Hepatocyte (in vitro differentiated cells): ENCODE results near the gene ULK4. TPM values are rescaled to one million over a fixed set of nuclear protein-coding genes. Genes with fewer than 3 reads are reported as not detected.

ENCODE experiments used
- DNase-seq: peaks from one replicate; pipeline ENCODE4 v3.0.0-alpha.2; 2016; ENCODE audit warnings: low spot score
- H2AFZ ChIP-seq: fragments of 200-600 bp; sonication (generic); 2 replicates; pipeline ENCODE4 v1.6.0; 2016; ENCODE audit warnings: antibody characterized with exemption, mild to moderate bottlenecking
- H3K27ac ChIP-seq: fragments of 200-600 bp; sonication (generic); 2 replicates; pipeline ENCODE4 v1.5.1; 2016; ENCODE audit warnings: mild to moderate bottlenecking
- H3K27me3 ChIP-seq: fragments of 200-600 bp; sonication (generic); 2 replicates; pipeline ENCODE4 v1.6.1; 2016
- H3K36me3 ChIP-seq: fragments of 200-600 bp; sonication (generic); replicated peaks from 2 replicates; pipeline ENCODE4 v1.5.1; 2016; ENCODE audit warnings: low read depth; ENCODE audit not compliant: insufficient read depth
- H3K4me1 ChIP-seq: fragments of 200-600 bp; sonication (generic); 2 replicates; pipeline ENCODE4 v1.5.1; 2016; ENCODE audit warnings: mild to moderate bottlenecking, moderate library complexity; ENCODE audit not compliant: insufficient read depth
- H3K4me2 ChIP-seq: fragments of 200-600 bp; sonication (generic); 2 replicates; pipeline ENCODE4 v1.6.0; 2016
- H3K4me3 ChIP-seq: fragments of 200-600 bp; sonication (generic); 2 replicates; pipeline ENCODE4 v1.5.1; 2016; ENCODE audit warnings: mild to moderate bottlenecking
- H3K79me2 ChIP-seq: fragments of 200-600 bp; sonication (generic); 2 replicates; pipeline ENCODE4 v1.6.0; 2017; ENCODE audit warnings: mild to moderate bottlenecking
- H3K9me2 ChIP-seq: fragments of 200-600 bp; sonication (generic); replicated peaks from 2 replicates; pipeline ENCODE4 v1.6.0; 2017; ENCODE audit warnings: mild to moderate bottlenecking; ENCODE audit not compliant: insufficient read depth
- H3K9me3 ChIP-seq: fragments of 200-600 bp; sonication (generic); 2 replicates; pipeline ENCODE4 v1.5.1; 2016; ENCODE audit warnings: low read depth, mild to moderate bottlenecking
- H4K20me1 ChIP-seq: fragments of 200-600 bp; sonication (generic); 2 replicates; pipeline ENCODE4 v1.6.0; 2016; ENCODE audit warnings: mild to moderate bottlenecking; ENCODE audit not compliant: insufficient read depth, poor library complexity, severe bottlenecking
- CTCF ChIP-seq: fragments of 200-600 bp; sonication (generic); IDR thresholded peaks from 2 replicates; pipeline ENCODE4 v1.5.1; 2016; ENCODE audit warnings: antibody characterized with exemption, mild to moderate bottlenecking; ENCODE audit not compliant: poor library complexity
- EZH2 ChIP-seq: fragments of 200-600 bp; sonication (generic); IDR thresholded peaks from 2 replicates; pipeline ENCODE4 v1.6.1; 2016; ENCODE audit warnings: antibody characterized with exemption, mild to moderate bottlenecking, borderline replicate concordance
- EZH2phosphoT487 ChIP-seq: fragments of 200-600 bp; sonication (generic); IDR thresholded peaks from one replicate; pipeline ENCODE4 v1.6.1; 2018; ENCODE audit warnings: antibody characterized with exemption, mild to moderate bottlenecking, low read depth, moderate library complexity; ENCODE audit not compliant: unreplicated experiment, severe bottlenecking
- WGBS: methylation state at CpG from one replicate; pipeline ENCODE4 v1.1.6; 2016; ENCODE audit warnings: low lambda C conversion rate; ENCODE audit errors: missing lambda C conversion rate; 5-methylcytosine and 5-hydroxymethylcytosine counted together
- polyA plus RNA-seq: library from polyadenylated mRNA; unstranded; fragments of >200 nt; fragmentation: Nextera tagmentation; extraction: Ambion mirVana; gene quantifications from 2 replicates; pipeline ENCODE4 v1.2.1, GENCODE V29; 2016
- total RNA-seq: library from RNA; depleted of rRNA; stranded (reverse); fragments of >200 nt; gene quantifications from 2 replicates; pipeline ENCODE4 v1.2.3, GENCODE V29; 2014

Gene ULK4
- total and polyA plus RNA-seq, 2 experiments from 2014 or later: 3.8 to 9.1 TPM

- TF ChIP-seq EZH2phosphoT487 (no peak), EZH2 (no peak), CTCF (no peak)
- H4K20me1 ChIP-seq: no peaks in the 10 kb centered on the region
- no peak overlapping the region for H3K4me2 ChIP-seq
- H3K79me2 ChIP-seq: no peaks in the 10 kb centered on the region
- no peaks in the 10 kb centered on the region for H3K9me3 ChIP-seq
- no peaks in the 10 kb centered on the region for H3K36me3 ChIP-seq
- 91% methylated on average over 1 of the region's 3 CpGs for WGBS
- no peak overlapping the region for H2AFZ ChIP-seq
- no peak overlapping the region for H3K27ac ChIP-seq
- H3K4me1 ChIP-seq: no peaks in the 10 kb centered on the region
- H3K27me3 ChIP-seq: no peaks in the 10 kb centered on the region
- DNase-seq: no peak
- no peak overlapping the region for H3K4me3 ChIP-seq
- no peaks in the 10 kb centered on the region for H3K9me2 ChIP-seq
Measured at GRCh38 chr3:41249318-41249717, 712.6 kb downstream of the ULK4 start.

GRCh38 chr3:41248525-41248924, 713.4 kb downstream of the ULK4 start:
- no peak for DNase-seq
- no peak overlapping the region for H2AFZ ChIP-seq
- H3K4me3 ChIP-seq: no peak overlapping the region
- H3K4me1 ChIP-seq: no peaks in the 10 kb centered on the region
- no peaks in the 10 kb centered on the region for H3K27me3 ChIP-seq
- no peaks in the 10 kb centered on the region for H3K9me2 ChIP-seq
- 83% methylated on average over 3 of the region's 3 CpGs for WGBS
- H4K20me1 ChIP-seq: no peaks in the 10 kb centered on the region
- no peak for TF ChIP-seq CTCF
- TF ChIP-seq EZH2phosphoT487: no peak
- no peak for TF ChIP-seq EZH2
- H3K79me2 ChIP-seq: no peaks in the 10 kb centered on the region
- H3K27ac ChIP-seq: no peak overlapping the region
- no peaks in the 10 kb centered on the region for H3K36me3 ChIP-seq
- H3K9me3 ChIP-seq: no peaks in the 10 kb centered on the region
- H3K4me2 ChIP-seq: no peak overlapping the region

- Histone ChIP-seq H3K4me1 (no peaks in the 10 kb centered on the region), H3K36me3 (no peaks in the 10 kb centered on the region), H3K4me3 (no peak overlapping the region), H3K27ac (no peak overlapping the region), H3K9me3 (no peaks in the 10 kb centered on the region), H3K79me2 (no peaks in the 10 kb centered on the region), H2AFZ (no peak overlapping the region), H3K27me3 (no peaks in the 10 kb centered on the region), H4K20me1 (no peaks in the 10 kb centered on the region), H3K9me2 (no peaks in the 10 kb centered on the region), H3K4me2 (no peak overlapping the region)
- DNase-seq: no peak
- TF ChIP-seq EZH2: no peak
- TF ChIP-seq CTCF: no peak
- TF ChIP-seq EZH2phosphoT487: no peak
- WGBS: 78% methylated on average over 12 of the region's 12 CpGs
Measured at GRCh38 chr3:41247055-41248004, 714.6 kb downstream of the ULK4 start.
